Measurements from ENCODE around the gene ZFAND6.

Gene ZFAND6

DNA sequence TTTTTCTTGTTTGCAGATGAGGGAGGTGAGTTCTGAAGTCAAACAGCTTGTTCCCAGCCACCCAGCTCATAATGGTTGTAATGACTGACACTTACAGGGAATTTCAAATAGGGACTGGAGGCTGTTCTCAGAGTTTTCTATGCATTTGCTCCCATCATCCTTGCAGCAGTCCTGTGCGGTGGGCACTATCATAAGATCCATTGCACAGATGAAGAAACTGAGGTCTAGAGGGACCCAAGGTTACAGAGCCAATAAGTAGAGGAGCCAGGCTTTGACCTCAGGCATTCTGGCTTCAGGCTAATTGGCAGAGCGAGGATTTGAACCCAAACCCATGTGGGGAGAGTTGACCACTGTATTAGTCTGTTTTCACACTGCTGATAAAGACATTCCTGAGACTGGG lies 125.7 kb downstream of the ZFAND6 start:
- Histone ChIP-seq H4K20me1 (ENCODE audit: insufficient read depth, low read length, poor library complexity, severe bottlenecking) (no peaks in the 10 kb centered on the region), H3K9me2 (replicated peaks; ENCODE audit: low read depth, low read length) (no peaks in the 10 kb centered on the region), H3K36me3 (ENCODE audit: insufficient read depth, low read length) (peaks cover 39% of the 10 kb centered on the region; the same call in 1 of the 2 replicates), H2AFZ (ENCODE audit: low read length) (no peak overlapping the region), H3K9me3 (ENCODE audit: insufficient read depth, low read depth, low read length) (no peaks in the 10 kb centered on the region), H3K4me1 (ENCODE audit: insufficient read depth, low read length, poor library complexity, severe bottlenecking) (no peaks in the 10 kb centered on the region), H3K4me2 (ENCODE audit: low read depth, low read length, poor library complexity, severe bottlenecking) (no peak overlapping the region), H3F3A (ENCODE audit: low read depth) (no peaks in the 10 kb centered on the region), H3K4me3 (ENCODE audit: low read length, poor library complexity, severe bottlenecking) (no peak overlapping the region), H3K9ac (ENCODE audit: low read depth, low read length, poor library complexity, severe bottlenecking) (no peak overlapping the region), H3K79me2 (ENCODE audit: insufficient read depth, low read length) (no peaks in the 10 kb centered on the region), H3K27me3 (ENCODE audit: insufficient read depth, low read length, poor library complexity, severe bottlenecking) (no peaks in the 10 kb centered on the region)
- TF ChIP-seq, protein P1, sequence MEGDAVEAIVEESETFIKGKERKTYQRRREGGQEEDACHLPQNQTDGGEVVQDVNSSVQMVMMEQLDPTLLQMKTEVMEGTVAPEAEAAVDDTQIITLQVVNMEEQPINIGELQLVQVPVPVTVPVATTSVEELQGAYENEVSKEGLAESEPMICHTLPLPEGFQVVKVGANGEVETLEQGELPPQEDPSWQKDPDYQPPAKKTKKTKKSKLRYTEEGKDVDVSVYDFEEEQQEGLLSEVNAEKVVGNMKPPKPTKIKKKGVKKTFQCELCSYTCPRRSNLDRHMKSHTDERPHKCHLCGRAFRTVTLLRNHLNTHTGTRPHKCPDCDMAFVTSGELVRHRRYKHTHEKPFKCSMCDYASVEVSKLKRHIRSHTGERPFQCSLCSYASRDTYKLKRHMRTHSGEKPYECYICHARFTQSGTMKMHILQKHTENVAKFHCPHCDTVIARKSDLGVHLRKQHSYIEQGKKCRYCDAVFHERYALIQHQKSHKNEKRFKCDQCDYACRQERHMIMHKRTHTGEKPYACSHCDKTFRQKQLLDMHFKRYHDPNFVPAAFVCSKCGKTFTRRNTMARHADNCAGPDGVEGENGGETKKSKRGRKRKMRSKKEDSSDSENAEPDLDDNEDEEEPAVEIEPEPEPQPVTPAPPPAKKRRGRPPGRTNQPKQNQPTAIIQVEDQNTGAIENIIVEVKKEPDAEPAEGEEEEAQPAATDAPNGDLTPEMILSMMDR (conservative IDR thresholded peaks at IDR 0.05; ENCODE audit: low read length) = no peak
- TF ChIP-seq EZH2phosphoT487 (IDR thresholded peaks at IDR 0.05; ENCODE audit: borderline replicate concordance) = no peak

DNA sequence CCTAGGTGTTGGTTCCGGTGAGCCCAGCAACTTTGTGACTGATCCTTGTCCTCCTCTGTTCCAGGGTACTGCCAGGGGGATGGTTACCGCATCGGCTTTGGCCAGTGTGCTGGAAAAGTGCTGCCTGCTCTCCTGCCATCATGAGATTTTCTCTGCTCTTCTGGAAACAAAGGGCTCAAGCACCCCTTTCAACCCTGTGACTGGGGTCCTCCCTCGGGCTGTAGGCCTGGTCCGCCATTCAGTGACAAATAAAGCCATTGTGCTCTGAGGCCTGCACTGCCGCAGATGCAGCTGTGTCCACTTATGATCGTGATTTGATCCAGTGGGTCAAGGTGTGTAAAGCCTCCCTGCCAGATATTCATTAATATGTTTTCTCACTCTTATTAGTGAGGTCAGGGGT lies 126.6 kb downstream of the ZFAND6 start:
- no peaks in the 10 kb centered on the region for H3K9me2 ChIP-seq (replicated peaks; ENCODE audit: low read depth, low read length)
- peaks cover 39% of the 10 kb centered on the region; the same call in 1 of the 2 replicates for H3K36me3 ChIP-seq (ENCODE audit: insufficient read depth, low read length)
- no peaks in the 10 kb centered on the region for H3K4me1 ChIP-seq (ENCODE audit: insufficient read depth, low read length, poor library complexity, severe bottlenecking)
- no peaks in the 10 kb centered on the region for H3K27me3 ChIP-seq (ENCODE audit: insufficient read depth, low read length, poor library complexity, severe bottlenecking)
- TF ChIP-seq EZH2phosphoT487 (IDR thresholded peaks at IDR 0.05; ENCODE audit: borderline replicate concordance) = no peak
- TF ChIP-seq, protein P1 (conservative IDR thresholded peaks at IDR 0.05; ENCODE audit: low read length) = no peak
- no peak overlapping the region for H3K4me3 ChIP-seq (ENCODE audit: low read length, poor library complexity, severe bottlenecking)
- no peaks in the 10 kb centered on the region for H4K20me1 ChIP-seq (ENCODE audit: insufficient read depth, low read length, poor library complexity, severe bottlenecking)
- H3K79me2 ChIP-seq (ENCODE audit: insufficient read depth, low read length) = no peaks in the 10 kb centered on the region
- no peaks in the 10 kb centered on the region for H3F3A ChIP-seq (ENCODE audit: low read depth)
- H3K9me3 ChIP-seq (ENCODE audit: insufficient read depth, low read depth, low read length) = no peaks in the 10 kb centered on the region
- no peak overlapping the region for H3K4me2 ChIP-seq (ENCODE audit: low read depth, low read length, poor library complexity, severe bottlenecking)
- H2AFZ ChIP-seq (ENCODE audit: low read length) = no peak overlapping the region
- H3K9ac ChIP-seq (ENCODE audit: low read depth, low read length, poor library complexity, severe bottlenecking) = no peak overlapping the region

DNA sequence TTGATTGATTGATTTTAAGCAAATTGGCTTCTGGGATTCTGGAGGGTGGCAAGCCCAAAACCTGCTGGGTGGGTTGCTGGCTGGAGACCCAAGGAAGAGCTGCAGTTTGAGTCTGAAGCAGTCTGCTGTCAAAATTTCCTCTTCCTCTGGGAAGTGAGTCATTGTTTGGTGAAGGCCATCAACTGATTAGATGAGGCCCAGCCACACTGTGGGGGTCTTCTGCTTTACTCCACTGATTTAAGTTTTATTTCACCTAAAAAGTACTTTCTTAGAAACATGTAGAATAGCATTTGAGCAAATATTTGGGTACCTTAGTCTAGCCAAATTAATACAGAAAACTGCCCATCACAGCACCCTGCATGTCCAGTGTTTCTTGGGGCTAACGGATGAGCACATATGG lies 127.1 kb downstream of the ZFAND6 start:
- H3K79me2 ChIP-seq (ENCODE audit: insufficient read depth, low read length) = no peaks in the 10 kb centered on the region
- H3K36me3 ChIP-seq (ENCODE audit: insufficient read depth, low read length) = peaks cover 33% of the 10 kb centered on the region; the same call in 1 of the 2 replicates
- no peaks in the 10 kb centered on the region for H3K4me1 ChIP-seq (ENCODE audit: insufficient read depth, low read length, poor library complexity, severe bottlenecking)
- no peaks in the 10 kb centered on the region for H3K9me2 ChIP-seq (replicated peaks; ENCODE audit: low read depth, low read length)
- H4K20me1 ChIP-seq (ENCODE audit: insufficient read depth, low read length, poor library complexity, severe bottlenecking) = no peaks in the 10 kb centered on the region
- H3K9ac ChIP-seq (ENCODE audit: low read depth, low read length, poor library complexity, severe bottlenecking) = no peak overlapping the region
- no peaks in the 10 kb centered on the region for H3K9me3 ChIP-seq (ENCODE audit: insufficient read depth, low read depth, low read length)
- no peaks in the 10 kb centered on the region for H3K27me3 ChIP-seq (ENCODE audit: insufficient read depth, low read length, poor library complexity, severe bottlenecking)
- TF ChIP-seq EZH2phosphoT487 (IDR thresholded peaks at IDR 0.05; ENCODE audit: borderline replicate concordance) = no peak
- TF ChIP-seq, protein P1 (conservative IDR thresholded peaks at IDR 0.05; ENCODE audit: low read length) = no peak
- no peak overlapping the region for H3K4me3 ChIP-seq (ENCODE audit: low read length, poor library complexity, severe bottlenecking)
- no peak overlapping the region for H2AFZ ChIP-seq (ENCODE audit: low read length)
- H3K4me2 ChIP-seq (ENCODE audit: low read depth, low read length, poor library complexity, severe bottlenecking) = no peak overlapping the region
- no peaks in the 10 kb centered on the region for H3F3A ChIP-seq (ENCODE audit: low read depth)
